22Rv1 (cell line): ENCODE data around the gene SEMA6B.

ENCODE experiments used
- ZFX ChIP-seq: fragments of 450-650 bp; IDR thresholded peaks from 2 replicates; pipeline ENCODE4 v1.6.1; 2017; ENCODE audit warnings: antibody characterized with exemption, borderline replicate concordance
- TF ChIP-seq, protein P1 (sequence below): fragments of 450-650 bp; IDR thresholded peaks from 2 replicates; pipeline ENCODE4 v1.5.1; 2017; ENCODE audit warnings: mild to moderate bottlenecking

DNA sequence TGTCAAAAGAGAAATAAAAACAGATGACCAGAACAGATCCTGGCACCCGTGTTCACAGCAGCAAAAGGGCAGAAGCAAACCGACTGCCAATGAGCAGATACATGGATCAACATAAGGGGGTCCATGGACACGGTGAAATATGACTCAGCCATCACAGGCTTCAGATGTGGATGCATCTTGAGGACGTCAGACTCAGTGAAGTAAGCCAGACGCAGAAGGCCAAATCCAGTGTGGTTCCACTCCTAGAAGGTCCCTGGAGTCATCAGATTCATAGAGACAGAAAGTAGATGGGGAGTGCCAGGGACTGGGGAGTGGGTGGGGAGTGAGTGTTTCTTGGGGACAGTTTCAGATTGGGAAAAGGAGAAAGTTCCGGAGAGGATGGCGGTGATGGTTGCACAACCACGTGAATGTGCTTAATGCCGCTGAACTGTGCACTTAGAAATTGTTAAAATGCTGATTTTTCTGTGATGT, 28.8 kb upstream of the SEMA6B start:
- TF ChIP-seq, protein P1, sequence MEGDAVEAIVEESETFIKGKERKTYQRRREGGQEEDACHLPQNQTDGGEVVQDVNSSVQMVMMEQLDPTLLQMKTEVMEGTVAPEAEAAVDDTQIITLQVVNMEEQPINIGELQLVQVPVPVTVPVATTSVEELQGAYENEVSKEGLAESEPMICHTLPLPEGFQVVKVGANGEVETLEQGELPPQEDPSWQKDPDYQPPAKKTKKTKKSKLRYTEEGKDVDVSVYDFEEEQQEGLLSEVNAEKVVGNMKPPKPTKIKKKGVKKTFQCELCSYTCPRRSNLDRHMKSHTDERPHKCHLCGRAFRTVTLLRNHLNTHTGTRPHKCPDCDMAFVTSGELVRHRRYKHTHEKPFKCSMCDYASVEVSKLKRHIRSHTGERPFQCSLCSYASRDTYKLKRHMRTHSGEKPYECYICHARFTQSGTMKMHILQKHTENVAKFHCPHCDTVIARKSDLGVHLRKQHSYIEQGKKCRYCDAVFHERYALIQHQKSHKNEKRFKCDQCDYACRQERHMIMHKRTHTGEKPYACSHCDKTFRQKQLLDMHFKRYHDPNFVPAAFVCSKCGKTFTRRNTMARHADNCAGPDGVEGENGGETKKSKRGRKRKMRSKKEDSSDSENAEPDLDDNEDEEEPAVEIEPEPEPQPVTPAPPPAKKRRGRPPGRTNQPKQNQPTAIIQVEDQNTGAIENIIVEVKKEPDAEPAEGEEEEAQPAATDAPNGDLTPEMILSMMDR = no peak
- TF ChIP-seq ZFX = no peak
